ENCODE data around the gene CACHD1. TPM values are rescaled to one million over a fixed set of nuclear protein-coding genes. Genes with fewer than 3 reads are reported as not detected.

Gene CACHD1
- total and polyA plus RNA-seq, 2 of the 8 experiments (the other 6 are each of a cell fraction or from before 2014, with no cell fraction given): 22.2 to 42.5 TPM

DNA sequence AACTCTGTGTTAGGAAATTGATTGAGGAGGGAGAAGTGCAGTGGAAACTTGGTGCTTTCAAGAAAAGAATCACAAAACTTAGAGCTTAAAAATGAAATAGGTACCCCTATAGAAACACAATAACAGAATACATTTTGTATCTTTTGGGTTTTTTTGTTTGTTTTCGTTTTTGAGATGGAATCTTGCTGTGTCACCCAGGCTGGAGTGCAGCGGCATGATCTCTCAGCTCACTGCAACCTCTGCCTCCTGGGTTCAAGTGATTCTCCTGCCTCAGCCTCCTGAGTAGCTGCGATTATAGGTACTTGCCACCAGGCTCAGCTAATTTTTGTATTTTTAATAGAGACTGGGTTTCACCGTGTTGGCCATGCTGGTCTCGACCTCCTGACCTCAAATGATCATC, 223.5 kb downstream of the CACHD1 start:
- TF ChIP-seq, protein P1, sequence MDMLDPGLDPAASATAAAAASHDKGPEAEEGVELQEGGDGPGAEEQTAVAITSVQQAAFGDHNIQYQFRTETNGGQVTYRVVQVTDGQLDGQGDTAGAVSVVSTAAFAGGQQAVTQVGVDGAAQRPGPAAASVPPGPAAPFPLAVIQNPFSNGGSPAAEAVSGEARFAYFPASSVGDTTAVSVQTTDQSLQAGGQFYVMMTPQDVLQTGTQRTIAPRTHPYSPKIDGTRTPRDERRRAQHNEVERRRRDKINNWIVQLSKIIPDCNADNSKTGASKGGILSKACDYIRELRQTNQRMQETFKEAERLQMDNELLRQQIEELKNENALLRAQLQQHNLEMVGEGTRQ (IDR thresholded peaks at IDR 0.05; ENCODE audit: low read length): no peak
- no peak for TF ChIP-seq CTBP2 (IDR thresholded peaks at IDR 0.05; ENCODE audit: borderline replicate concordance, insufficient read depth, insufficient read length, low read length)
- H2AK5ac ChIP-seq (ENCODE audit: low read depth, low read length): no peak overlapping the region
- no peak overlapping the region for H2BK15ac ChIP-seq (ENCODE audit: low read length)
- no peak overlapping the region for H4K8ac ChIP-seq (ENCODE audit: extremely low read depth, insufficient read depth, low read length)
- H3K9ac ChIP-seq (replicated peaks in 1 of 4; ENCODE audit: extremely low read depth in 1 of 4, low read depth in 3 of 4, low read length in 3 of 4): no peak overlapping the region
- H3K18ac ChIP-seq (ENCODE audit: extremely low read depth, low read length): no peak overlapping the region
- H2BK20ac ChIP-seq (ENCODE audit: low read length): no peak overlapping the region
- no peak overlapping the region for H4K5ac ChIP-seq (ENCODE audit: insufficient read length, low read depth, low read length)
- ChIA-PET POLR2A (ENCODE audit: partially characterized antibody) (interaction anchor here (1.1 kb wide), 1 partner anchor 12 kb away, joined by 3 read pairs; no protein-coding TSS in a partner anchor), CTCF (ENCODE audit: partially characterized antibody) (interaction anchor here (0.7 to 1.7 kb wide), 2 partner anchors 9 to 18 kb away, joined by 3 to 13 read pairs; no protein-coding TSS in a partner anchor)
- DNase-seq (ENCODE audit: low read depth in 1 of 2, low spot score in 2 of 2) (no peak), FAIRE-seq (no peak)
- H3K4ac ChIP-seq (replicated peaks; ENCODE audit: insufficient read length, low read depth, low read length): no peak overlapping the region
- H3K27ac ChIP-seq (ENCODE audit: low read depth, low read length): no peak overlapping the region
- H4K20me1 ChIP-seq (replicated peaks in 1 of 2; ENCODE audit: control insufficient read depth in 1 of 2, insufficient read depth in 2 of 2, low read length in 2 of 2): no peaks in the 10 kb centered on the region
- no peak overlapping the region for H3K4me3 ChIP-seq (ENCODE audit: extremely low read depth in 1 of 4, insufficient read depth in 2 of 4, low read depth in 3 of 4, low read length in 4 of 4)
- H3K36me3 ChIP-seq (ENCODE audit: control insufficient read depth in 2 of 4, insufficient read depth in 4 of 4, low read length in 3 of 4): peaks cover 8 to 34% (median 25%) of the 10 kb centered on the region in 4 experiments; a peak in 7 of 8 replicates
- no peak overlapping the region for H4K91ac ChIP-seq (replicated peaks; ENCODE audit: insufficient read length, low read length)
- no peaks in the 10 kb centered on the region for H3K79me2 ChIP-seq (ENCODE audit: control insufficient read depth in 1 of 2, insufficient read depth in 2 of 2, low read length in 2 of 2)
- H3K4me1 ChIP-seq (replicated peaks in 1 of 4; ENCODE audit: control insufficient read depth in 3 of 4, insufficient read depth in 4 of 4, low read length in 3 of 4): peaks cover 0 to 3% (median 0%) of the 10 kb centered on the region in 4 experiments; a peak in 1 of 7 replicates
- H2BK12ac ChIP-seq (ENCODE audit: low read depth, low read length): no peak overlapping the region
- no peak overlapping the region for H3K23ac ChIP-seq (ENCODE audit: insufficient read length)
- no peak overlapping the region for H2BK120ac ChIP-seq (replicated peaks; ENCODE audit: low read depth, low read length)
- no peak overlapping the region for H2BK5ac ChIP-seq (ENCODE audit: low read depth, low read length)
- H3K79me1 ChIP-seq (ENCODE audit: low read depth, low read length): no peaks in the 10 kb centered on the region
- H3K27me3 ChIP-seq (replicated peaks in 1 of 4; ENCODE audit: control insufficient read depth in 3 of 4, extremely low read depth in 1 of 4, insufficient read depth in 3 of 4, low read length in 3 of 4): no peaks in the 10 kb centered on the region
- no peaks in the 10 kb centered on the region; the same call in 1 of the 2 replicates for H3K23me2 ChIP-seq (ENCODE audit: low read depth, low read length)
- H3K4me2 ChIP-seq (ENCODE audit: insufficient read depth in 1 of 2, low read depth in 2 of 2, low read length in 2 of 2): no peak overlapping the region
- no peak overlapping the region for H2AFZ ChIP-seq (ENCODE audit: low read length)
- no peak overlapping the region for H3K56ac ChIP-seq (replicated peaks; ENCODE audit: insufficient read length, low read depth, low read length)
- H3K9me3 ChIP-seq (ENCODE audit: insufficient read depth in 2 of 2, low read depth in 1 of 2, low read length in 1 of 2): no peaks in the 10 kb centered on the region
- 91% methylated on average over 5 of the region's 5 CpGs; no CpG with 5 or more reads in 1 of the 2 experiments for WGBS, 2 experiments (ENCODE audit: extremely low coverage in 1 of 2, insufficient coverage in 1 of 2, insufficient read length in 1 of 2, insufficient replicate concordance in 2 of 2, low coverage in 1 of 2, low lambda C conversion rate in 2 of 2, missing lambda C conversion rate in 1 of 2)
- H3K14ac ChIP-seq (ENCODE audit: insufficient read length): no peak overlapping the region

Data from H1 (cell line).